SK-N-SH (cell line): ENCODE results near the gene AHRR. TPM values are rescaled to one million over a fixed set of nuclear protein-coding genes. Genes with fewer than 3 reads are reported as not detected.
"Not testable (repeated sequence)": the region's sequence is repeated elsewhere in the genome, so short reads cannot be mapped to it uniquely, and the experiment has no call there.

Experiments used
- CTCF ChIA-PET: fragments of 300-600, 350-600 bp; formaldehyde crosslinking; extraction: SDS; loops from one replicate; lab custom pipeline; 2021; lab: Yijun Ruan, JAX
- POLR2A ChIA-PET: fragments of 350-600 bp; sonication (Branson Sonifier 250); formaldehyde crosslinking; extraction: SDS; loops from one replicate; lab custom pipeline; 2020; ENCODE audit warnings: antibody characterized with exemption, inconsistent platforms; lab: Yijun Ruan, JAX
- DNase-seq: peaks from one replicate; pipeline ENCODE4 v3.0.0; 2012
- H2AFZ ChIP-seq: fragments of 200-600 bp; sonication (generic); 2 replicates; pipeline ENCODE4 v1.8.1; 2016; ENCODE audit warnings: antibody characterized with exemption, mild to moderate bottlenecking, low read depth
- H3F3A ChIP-seq: fragments of 200-600 bp; sonication (generic); replicated peaks from 2 replicates; pipeline ENCODE3; 2016; ENCODE audit warnings: antibody characterized with exemption, mild to moderate bottlenecking; ENCODE audit not compliant: insufficient read depth
- H3K27ac ChIP-seq, 2 experiments: fragments of 200-500 bp in 1 of 2; fragments of 200-600 bp in 1 of 2; sonication (Bioruptor generic) in 1 of 2; sonication (generic), shearing (Covaris generic) in 1 of 2; 2 replicates each; pipeline versions ENCODE4 v1.5.1 to v1.6.1; 2014 to 2016; ENCODE audit warnings: low read depth in 2 of 2, inconsistent platforms in 1 of 2, low read length in 1 of 2, mild to moderate bottlenecking in 1 of 2, mixed read lengths in 1 of 2
- H3K27me3 ChIP-seq: fragments of 200-600 bp; sonication (generic), shearing (Covaris generic); 2 replicates; pipeline ENCODE4 v1.6.1; 2016; ENCODE audit warnings: mixed run types; ENCODE audit not compliant: insufficient read depth
- H3K36me3 ChIP-seq, 2 experiments: fragments of 200-500 bp in 1 of 2; fragments of 200-600 bp in 1 of 2; sonication (Bioruptor generic) in 1 of 2; sonication (generic) in 1 of 2; replicated peaks in 1 of 2; 2 replicates each; pipeline versions ENCODE3 to v1.5.1; 2014 to 2016; ENCODE audit warnings: low read length in 1 of 2, mild to moderate bottlenecking in 1 of 2; ENCODE audit not compliant: insufficient read depth in 2 of 2, control insufficient read depth in 1 of 2
- H3K4me1 ChIP-seq, 2 experiments: fragments of 200-500 bp in 1 of 2; fragments of 200-600 bp in 1 of 2; sonication (Bioruptor generic) in 1 of 2; sonication (generic), shearing (Covaris generic) in 1 of 2; 2 replicates each; pipeline versions ENCODE4 v1.5.1 to v1.6.1; 2014 to 2016; ENCODE audit warnings: low read depth in 1 of 2, low read length in 1 of 2, mixed run types in 1 of 2; ENCODE audit not compliant: insufficient read depth in 2 of 2, control insufficient read depth in 1 of 2
- H3K4me2 ChIP-seq: fragments of 200-600 bp; sonication (generic), shearing (Covaris generic); 2 replicates; pipeline ENCODE4 v1.6.1; 2017; ENCODE audit warnings: mixed run types
- H3K4me3 ChIP-seq, 2 experiments: fragments of 200-500 bp in 1 of 2; fragments of 200-600 bp in 1 of 2; sonication (Bioruptor generic) in 1 of 2; sonication (generic), shearing (Covaris generic) in 1 of 2; 2 replicates each; pipeline versions ENCODE4 v1.5.1 to v1.8.1; 2014 to 2016; ENCODE audit warnings: low read depth in 2 of 2, inconsistent platforms in 1 of 2, low read length in 1 of 2, mild to moderate bottlenecking in 1 of 2, mixed read lengths in 1 of 2, moderate library complexity in 1 of 2
- H3K79me2 ChIP-seq: fragments of 200-600 bp; sonication (generic); 2 replicates; pipeline ENCODE4 v1.8.1; 2017; ENCODE audit warnings: mild to moderate bottlenecking; ENCODE audit not compliant: insufficient read depth
- H3K9ac ChIP-seq: fragments of 200-600 bp; sonication (generic); 2 replicates; pipeline ENCODE4 v1.6.1; 2017; ENCODE audit warnings: mixed run types
- H3K9me2 ChIP-seq: fragments of 200-600 bp; sonication (generic); 2 replicates; pipeline ENCODE4 v1.6.1; 2017; ENCODE audit warnings: mixed run types
- H3K9me3 ChIP-seq: fragments of 200-600 bp; sonication (generic); 2 replicates; pipeline ENCODE4 v1.6.1; 2017; ENCODE audit warnings: mixed run types, mild to moderate bottlenecking, moderate library complexity
- H4K20me1 ChIP-seq: fragments of 200-600 bp; sonication (generic); 2 replicates; pipeline ENCODE4 v1.6.1; 2017; ENCODE audit warnings: mild to moderate bottlenecking, mixed run types; ENCODE audit not compliant: insufficient read depth
- CTCF ChIP-seq: fragments of 200-600 bp; sonication (generic); IDR thresholded peaks from 2 replicates; pipeline ENCODE4 v1.6.1; 2017; ENCODE audit warnings: antibody characterized with exemption, mild to moderate bottlenecking, moderate library complexity
- EP300 ChIP-seq, 2 experiments: IDR thresholded peaks; 2 replicates each; pipeline versions ENCODE4 v1.4.0 to v1.6.1; 2012; ENCODE audit warnings: borderline replicate concordance in 1 of 2, low read depth in 1 of 2, low read length in 1 of 2
- EZH2phosphoT487 ChIP-seq: fragments of 200-600 bp; sonication (generic); IDR thresholded peaks from 2 replicates; pipeline ENCODE4 v1.6.1; 2017; ENCODE audit warnings: low read depth, mixed run types, mild to moderate bottlenecking, antibody characterized with exemption, moderate library complexity, borderline replicate concordance
- FOXJ3 ChIP-seq: sonication (generic); formaldehyde crosslinking; IDR thresholded peaks from 2 replicates; pipeline ENCODE4 v1.5.1; 2020; ENCODE audit warnings: mild to moderate bottlenecking, missing genetic modification reagents
- FOXM1 ChIP-seq: IDR thresholded peaks from 2 replicates; pipeline ENCODE4 v1.4.0; 2012; ENCODE audit warnings: low read depth, mild to moderate bottlenecking
- GABPA ChIP-seq: IDR thresholded peaks from 2 replicates; pipeline ENCODE4 v1.4.0; 2012; ENCODE audit warnings: low read depth, mild to moderate bottlenecking
- GATA2 ChIP-seq: sonication (generic); formaldehyde crosslinking; IDR thresholded peaks from 2 replicates; pipeline ENCODE4 v1.5.0; 2020; ENCODE audit warnings: mild to moderate bottlenecking, missing genetic modification reagents
- MXI1 ChIP-seq: IDR thresholded peaks from 2 replicates; pipeline ENCODE4 v1.6.1; 2012; ENCODE audit warnings: mild to moderate bottlenecking, low read depth, low read length, improper control_type of control experiment
- NFIC ChIP-seq: IDR thresholded peaks from 2 replicates; pipeline ENCODE4 v1.4.0; 2012; ENCODE audit warnings: borderline replicate concordance
- NRF1 ChIP-seq: IDR thresholded peaks from 2 replicates; pipeline ENCODE4 v1.6.1; 2012; ENCODE audit warnings: low read depth, mild to moderate bottlenecking, low read length
- RXRA ChIP-seq: IDR thresholded peaks from 2 replicates; pipeline ENCODE4 v1.4.0; 2012; ENCODE audit warnings: low read depth, mild to moderate bottlenecking, borderline replicate concordance
- SMC3 ChIP-seq: IDR thresholded peaks from 2 replicates; pipeline ENCODE4 v1.6.1; 2012; ENCODE audit warnings: low read depth, low read length, improper control_type of control experiment
- TAF1 ChIP-seq: IDR thresholded peaks from 2 replicates; pipeline ENCODE4 v1.6.1; 2012; ENCODE audit warnings: low read depth, mild to moderate bottlenecking, low read length, moderate library complexity, borderline replicate concordance
- TCF12 ChIP-seq: IDR thresholded peaks from 2 replicates; pipeline ENCODE4 v1.4.0; 2012
- USF1 ChIP-seq: IDR thresholded peaks from 2 replicates; pipeline ENCODE4 v1.4.0; 2012; ENCODE audit warnings: low read depth, borderline replicate concordance
- USF2 ChIP-seq: fragments of 150-350 bp; IDR thresholded peaks from 2 replicates; pipeline ENCODE4 v1.6.1; 2017; ENCODE audit warnings: antibody characterized with exemption, low read length, low read depth, borderline replicate concordance
- YY1 ChIP-seq: IDR thresholded peaks from 2 replicates; pipeline ENCODE4 v1.4.0; 2012; ENCODE audit warnings: low read depth, mild to moderate bottlenecking
- WGBS: methylation state at CpG from one replicate; pipeline ENCODE4 v1.1.6; 2017; ENCODE audit warnings: low lambda C conversion rate; 5-methylcytosine and 5-hydroxymethylcytosine counted together
- polyA plus RNA-seq, 3 experiments: library from polyadenylated mRNA; depleted of rRNA; stranded (reverse); fragments of >200 nt; gene quantifications; 2 replicates each; pipeline ENCODE4 v1.2.3, GENCODE V29; 2012
- TF ChIP-seq, protein P1 (sequence below): IDR thresholded peaks from 2 replicates; pipeline ENCODE4; 2012
- TF ChIP-seq, protein P2 (sequence below): IDR thresholded peaks from 2 replicates; pipeline ENCODE4 v1.4.0; 2012; ENCODE audit warnings: low read depth

AHRR gene
- polyA plus RNA-seq, 1 of the 3 experiments (the other 2 are of a cell fraction), result 0.71 TPM

DNA sequence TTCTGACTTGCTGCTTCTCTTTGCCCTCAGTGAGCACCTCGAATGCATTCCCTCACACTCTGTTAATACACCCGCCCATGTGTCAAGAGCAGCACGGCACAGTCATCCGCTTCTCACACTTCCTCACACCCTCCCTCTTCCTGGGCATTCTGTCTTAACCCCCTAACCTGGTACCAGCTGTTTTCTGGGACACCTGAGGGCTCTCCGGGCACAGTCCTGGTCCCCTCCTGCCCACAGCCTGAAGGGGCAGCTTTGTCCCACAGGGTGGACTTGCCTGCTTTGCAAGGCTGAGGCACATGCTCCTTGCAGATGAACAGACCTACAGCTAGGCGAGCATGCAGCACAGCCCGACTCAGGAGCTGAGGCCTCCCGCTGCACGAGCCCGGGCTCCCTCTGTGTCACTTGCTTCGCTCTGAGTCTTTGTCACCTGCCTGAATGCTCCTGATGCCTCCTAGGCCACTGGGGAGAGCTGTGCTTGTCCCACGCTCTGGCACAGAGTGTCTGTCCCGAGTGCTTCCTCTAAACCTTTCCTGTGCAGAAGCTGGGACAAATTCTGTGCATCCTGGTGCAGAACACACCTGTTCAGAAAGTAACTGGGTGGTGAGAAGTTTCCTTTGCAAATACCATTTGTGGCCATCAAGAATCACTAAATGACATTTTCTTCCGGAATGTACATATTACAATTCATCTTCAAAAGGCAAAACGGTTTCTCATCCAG lies 47.8 kb downstream of the AHRR start (continued):
- TF ChIP-seq, protein P1, sequence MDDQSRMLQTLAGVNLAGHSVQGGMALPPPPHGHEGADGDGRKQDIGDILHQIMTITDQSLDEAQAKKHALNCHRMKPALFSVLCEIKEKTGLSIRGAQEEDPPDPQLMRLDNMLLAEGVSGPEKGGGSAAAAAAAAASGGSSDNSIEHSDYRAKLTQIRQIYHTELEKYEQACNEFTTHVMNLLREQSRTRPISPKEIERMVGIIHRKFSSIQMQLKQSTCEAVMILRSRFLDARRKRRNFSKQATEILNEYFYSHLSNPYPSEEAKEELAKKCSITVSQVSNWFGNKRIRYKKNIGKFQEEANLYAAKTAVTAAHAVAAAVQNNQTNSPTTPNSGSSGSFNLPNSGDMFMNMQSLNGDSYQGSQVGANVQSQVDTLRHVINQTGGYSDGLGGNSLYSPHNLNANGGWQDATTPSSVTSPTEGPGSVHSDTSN, result no peak
- no peak for TF ChIP-seq SMC3
- no peak for TF ChIP-seq NRF1
- TF ChIP-seq GABPA, result no peak

DNA sequence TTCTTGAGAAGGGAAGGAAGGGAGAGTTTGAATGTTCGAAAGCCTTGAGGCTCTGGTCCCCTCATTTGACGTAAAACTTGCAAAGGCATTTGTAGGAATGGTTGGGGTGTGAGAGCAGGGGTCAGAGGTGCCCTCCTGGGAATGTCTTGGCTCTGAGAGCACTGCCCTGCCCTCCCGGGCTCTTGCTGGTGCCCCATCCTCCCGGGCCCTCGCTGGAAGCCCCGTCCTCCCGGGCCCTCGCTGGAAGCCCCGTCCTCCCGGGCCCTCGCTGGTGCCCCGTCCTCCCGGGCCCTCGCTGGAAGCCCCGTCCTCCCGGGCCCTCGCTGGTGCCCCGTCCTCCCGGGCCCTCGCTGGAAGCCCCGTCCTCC lies 48.3 kb downstream of the AHRR start:
- H3K79me2 ChIP-seq, H3K27me3 ChIP-seq, POLR2A ChIA-PET, H4K20me1 ChIP-seq, H3K9me2 ChIP-seq, H2AFZ ChIP-seq, H3K9ac ChIP-seq, H3K4me2 ChIP-seq, H3K4me1 ChIP-seq, H3F3A ChIP-seq, H3K4me3 ChIP-seq, H3K27ac ChIP-seq, H3K36me3 ChIP-seq, DNase-seq, H3K9me3 ChIP-seq: not testable (repeated sequence)
- 89% methylated on average over 19 of the region's 21 CpGs for WGBS
- CTCF ChIA-PET, result interaction anchor here (0.9 kb wide), 1 partner anchor 49 kb away, joined by 3 read pairs; no protein-coding TSS in a partner anchor

GRCh38 chr5:370311-370958 lies 48.9 kb downstream of the AHRR start:
- Histone ChIP-seq H3F3A (no peaks in the 10 kb centered on the region), H3K4me2 (no peak overlapping the region), H4K20me1 (no peaks in the 10 kb centered on the region), H3K4me1 (peaks cover 0 to 10% of the 10 kb centered on the region in 2 experiments; a peak in 1 of 4 replicates), H3K9me2 (no peaks in the 10 kb centered on the region), H3K9ac (no peak overlapping the region), H3K9me3 (no peaks in the 10 kb centered on the region), H2AFZ (no peak overlapping the region), H3K27me3 (peaks cover 9% of the 10 kb centered on the region; the same call in 1 of the 2 replicates), H3K36me3 (no peaks in the 10 kb centered on the region), H3K27ac (no peak overlapping the region), H3K4me3 (no peak overlapping the region), H3K79me2 (no peaks in the 10 kb centered on the region)
- no peak for DNase-seq
- no peak for TF ChIP-seq USF2
- TF ChIP-seq EP300 (IDR thresholded peaks at IDR 0.05; ENCODE audit: borderline replicate concordance in 1 of 2, low read depth in 1 of 2, low read length in 1 of 2), result no peak
- no peak for TF ChIP-seq USF1
- no peak for TF ChIP-seq RXRA
- no peak for TF ChIP-seq TAF1
- no peak for TF ChIP-seq YY1
- no peak for TF ChIP-seq GATA2 (CRISPR knock-in tag)
- no peak for TF ChIP-seq GABPA
- TF ChIP-seq EZH2phosphoT487, result no peak
- TF ChIP-seq SMC3, result no peak
- no peak for TF ChIP-seq FOXJ3 (CRISPR knock-in tag)
- TF ChIP-seq TCF12, result no peak
- TF ChIP-seq, protein P2, sequence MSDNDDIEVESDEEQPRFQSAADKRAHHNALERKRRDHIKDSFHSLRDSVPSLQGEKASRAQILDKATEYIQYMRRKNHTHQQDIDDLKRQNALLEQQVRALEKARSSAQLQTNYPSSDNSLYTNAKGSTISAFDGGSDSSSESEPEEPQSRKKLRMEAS, result no peak
- no peak for TF ChIP-seq CTCF
- TF ChIP-seq MXI1, result no peak
- no peak for TF ChIP-seq FOXM1
- no peak for TF ChIP-seq NFIC
- POLR2A ChIA-PET, result no interaction called here
- CTCF ChIA-PET, result no interaction called here
- WGBS, result 69% methylated on average over 14 of the region's 14 CpGs
